ENCODE measurements around the gene FAF1.

DNA sequence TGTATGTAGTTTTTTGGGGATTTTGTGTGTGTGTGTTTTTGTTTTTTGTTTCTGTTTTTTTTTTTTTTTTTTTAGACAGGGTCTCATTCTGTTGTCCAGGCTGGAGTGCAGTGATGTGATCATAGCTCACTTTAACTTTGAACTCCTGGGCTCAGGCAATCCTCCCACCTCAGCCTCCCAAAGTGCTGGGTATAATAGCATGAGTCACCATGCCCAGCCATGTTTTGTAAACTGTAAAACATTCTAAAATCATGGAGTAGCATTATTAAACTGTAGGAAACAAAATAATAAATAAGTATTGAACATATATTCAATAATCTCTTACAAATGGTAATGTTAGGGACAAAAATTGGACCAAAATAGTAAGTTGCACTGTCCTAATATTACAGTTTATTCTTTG lies 124.0 kb downstream of the FAF1 start:
- TF ChIP-seq, protein P1, sequence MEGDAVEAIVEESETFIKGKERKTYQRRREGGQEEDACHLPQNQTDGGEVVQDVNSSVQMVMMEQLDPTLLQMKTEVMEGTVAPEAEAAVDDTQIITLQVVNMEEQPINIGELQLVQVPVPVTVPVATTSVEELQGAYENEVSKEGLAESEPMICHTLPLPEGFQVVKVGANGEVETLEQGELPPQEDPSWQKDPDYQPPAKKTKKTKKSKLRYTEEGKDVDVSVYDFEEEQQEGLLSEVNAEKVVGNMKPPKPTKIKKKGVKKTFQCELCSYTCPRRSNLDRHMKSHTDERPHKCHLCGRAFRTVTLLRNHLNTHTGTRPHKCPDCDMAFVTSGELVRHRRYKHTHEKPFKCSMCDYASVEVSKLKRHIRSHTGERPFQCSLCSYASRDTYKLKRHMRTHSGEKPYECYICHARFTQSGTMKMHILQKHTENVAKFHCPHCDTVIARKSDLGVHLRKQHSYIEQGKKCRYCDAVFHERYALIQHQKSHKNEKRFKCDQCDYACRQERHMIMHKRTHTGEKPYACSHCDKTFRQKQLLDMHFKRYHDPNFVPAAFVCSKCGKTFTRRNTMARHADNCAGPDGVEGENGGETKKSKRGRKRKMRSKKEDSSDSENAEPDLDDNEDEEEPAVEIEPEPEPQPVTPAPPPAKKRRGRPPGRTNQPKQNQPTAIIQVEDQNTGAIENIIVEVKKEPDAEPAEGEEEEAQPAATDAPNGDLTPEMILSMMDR (conservative IDR thresholded peaks at IDR 0.05; ENCODE audit: low read depth, low read length) = no peak
- no peak for TF ChIP-seq EZH2 (IDR thresholded peaks at IDR 0.05; ENCODE audit: borderline replicate concordance, low read depth, low read length, poor library complexity, severe bottlenecking)
